Measurements from ENCODE around the gene FTCDNL1.

The FTCDNL1 gene

GRCh38 chr2:199738727-199739412, 112.1 kb downstream of the FTCDNL1 start:
- DNase-seq = no peak

DNA sequence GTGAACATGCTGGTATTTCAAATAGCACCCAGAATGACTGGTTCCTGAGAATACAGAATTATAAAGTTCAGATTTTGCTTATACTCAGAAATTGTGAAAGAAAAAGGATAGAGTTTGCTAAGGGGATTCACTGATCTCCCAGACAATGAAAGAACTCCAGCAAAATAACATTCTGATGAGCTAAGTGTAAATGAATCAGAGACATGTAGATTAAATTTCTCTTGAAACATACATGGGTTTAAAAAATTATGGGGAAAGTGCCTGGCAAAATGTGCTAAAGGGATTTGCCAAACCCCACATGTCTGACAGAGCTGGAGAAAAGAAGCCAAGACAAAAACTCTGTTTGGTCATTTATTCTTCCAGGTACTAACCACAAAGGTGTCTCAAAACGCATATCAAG, 116.3 kb downstream of the FTCDNL1 start:
- no peak for DNase-seq

DNA sequence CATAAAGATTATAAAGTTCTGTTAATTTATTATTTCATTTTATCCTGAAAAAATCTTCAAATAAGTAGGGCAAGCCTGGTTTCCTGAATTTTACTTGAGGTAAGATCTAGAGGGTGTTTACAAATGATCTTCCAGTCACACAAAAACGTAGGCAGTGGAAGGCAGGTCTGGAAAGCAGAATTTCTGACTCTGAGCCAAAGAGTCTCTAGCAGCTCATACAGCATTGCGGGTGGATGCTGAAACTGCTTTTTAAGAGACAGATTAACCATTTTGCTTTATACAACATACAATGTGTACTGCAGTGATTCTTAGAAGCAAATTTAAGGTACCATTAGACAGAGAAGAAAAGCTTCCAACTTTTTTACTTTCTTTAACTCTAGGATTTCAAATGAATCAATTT, 117.0 kb downstream of the FTCDNL1 start:
- no peak for DNase-seq

GRCh38 chr2:199727801-199728200, 123.2 kb downstream of the FTCDNL1 start:
- DNase-seq = no peak

GRCh38 chr2:199727306-199727705, 123.7 kb downstream of the FTCDNL1 start:
- DNase-seq = no peak

- no peak for DNase-seq
These were observed 132.9 kb downstream of the FTCDNL1 start for GRCh38 chr2:199718074-199718473.

DNA sequence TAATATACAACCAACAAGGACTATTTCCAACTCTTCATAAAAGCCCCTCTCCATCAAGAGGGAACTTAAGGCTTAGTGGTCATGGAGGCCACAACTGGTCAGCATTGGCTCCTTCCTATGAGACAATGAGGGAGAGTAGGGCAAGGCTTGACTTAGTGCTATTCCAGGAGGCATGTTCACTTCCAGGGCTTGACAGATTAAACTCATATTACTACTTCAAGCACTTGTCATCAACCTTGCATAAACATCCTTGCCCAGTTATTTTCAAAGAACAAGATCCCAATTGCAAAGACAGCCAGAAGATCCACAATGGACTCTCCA, 133.4 kb downstream of the FTCDNL1 start:
- no peak for DNase-seq

DNA sequence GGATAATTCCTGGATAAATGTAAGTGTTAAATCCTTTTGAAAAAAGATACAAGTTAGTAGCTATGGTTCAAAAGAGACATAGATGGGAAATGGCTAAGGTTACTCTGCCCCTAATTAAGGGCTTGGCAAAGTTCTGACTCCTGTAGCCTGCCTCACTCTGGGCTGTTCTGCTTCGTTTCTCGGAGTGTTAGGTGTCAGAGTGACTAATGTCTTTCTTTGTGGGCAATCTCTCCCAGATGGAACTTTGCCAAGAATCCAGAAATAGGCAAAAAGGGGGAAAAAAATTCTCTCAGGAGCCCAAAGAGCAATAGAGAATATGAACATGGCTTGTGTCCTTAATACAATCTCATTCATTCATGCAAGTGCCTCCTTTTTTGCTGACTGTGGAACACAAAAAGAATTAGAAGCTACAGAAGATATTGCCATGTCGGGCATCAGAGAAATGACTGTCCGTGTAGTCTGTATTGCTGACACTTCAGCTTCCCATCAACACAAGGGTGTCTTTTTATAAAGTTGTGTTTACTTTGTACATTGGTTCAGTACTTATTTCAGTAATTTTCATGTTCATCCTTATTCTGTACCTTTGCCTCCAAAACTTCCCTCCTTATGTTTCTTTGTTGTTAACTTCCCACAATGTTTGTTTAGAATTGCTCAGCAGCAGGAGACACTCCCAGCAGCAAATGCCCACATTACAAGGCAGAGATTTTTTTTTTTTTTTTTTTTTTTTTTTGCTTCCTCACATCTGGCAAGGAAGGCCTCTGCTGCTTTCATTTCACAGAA, 134.0 kb downstream of the FTCDNL1 start:
- DNase-seq = no peak

GRCh38 chr2:199713746-199714145, 137.2 kb downstream of the FTCDNL1 start:
- no peak for DNase-seq

GRCh38 chr2:199710551-199710950, 140.4 kb downstream of the FTCDNL1 start:
- no peak for DNase-seq
